HL-60 (cell line): ENCODE results near the gene PTMA.

Source experiments
- CTCF ChIP-seq: IDR thresholded peaks from one replicate; pipeline ENCODE4 v1.5.1; 2011; ENCODE audit warnings: low read length, control low read depth, inconsistent platforms; ENCODE audit not compliant: insufficient read depth
- GABPA ChIP-seq: IDR thresholded peaks from 2 replicates; pipeline ENCODE4 v1.6.1; 2012; ENCODE audit warnings: low read depth
- POLR2AphosphoS5 ChIP-seq: IDR thresholded peaks from 2 replicates; pipeline ENCODE4 v1.6.1; 2012; ENCODE audit warnings: low read depth
- REST ChIP-seq: IDR thresholded peaks from 2 replicates; pipeline ENCODE4 v1.6.1; 2012; ENCODE audit warnings: low read depth; ENCODE audit not compliant: insufficient replicate concordance
- SPI1 ChIP-seq: IDR thresholded peaks from 2 replicates; pipeline ENCODE4 v1.6.1; 2012; ENCODE audit warnings: low read depth, mild to moderate bottlenecking, borderline replicate concordance

- TF ChIP-seq CTCF (peak; percentile 25), REST (peak; percentile 34), GABPA (no peak), POLR2AphosphoS5 (peak; percentile 66; the same call in 1 of the 2 replicates), SPI1 (no peak)
These were observed 1.9 kb downstream of the PTMA start for GRCh38 chr2:231709981-231710798.
